Heart right ventricle (tissue), 16 donors: ENCODE data around the gene NEDD4L. TPM values are rescaled to one million over a fixed set of nuclear protein-coding genes. Genes with fewer than 3 reads are reported as not detected.

ENCODE experiments used
- ATAC-seq, 8 donors: fragments of 200-7000 bp; cut with Tn5 transposase; one replicate each; pipeline ENCODE4 v1.9.1; 2020; ENCODE audit warnings: mild to moderate bottlenecking in 8 of 8, moderate library complexity in 8 of 8, moderate number of reproducible peaks in 1 of 8
- DNase-seq, 2 donors: peaks; one replicate each; pipeline ENCODE4 v3.0.0-alpha.2; 2020
- H3K27ac ChIP-seq, 10 donors: fragments of 200-600 bp; sonication (generic) in 2 of 10; one replicate each; pipeline versions ENCODE4 v1.5.0 to v1.8.0; 2020 to 2022; ENCODE audit warnings: mild to moderate bottlenecking in 3 of 10
- H3K27me3 ChIP-seq, 7 donors: fragments of 200-600 bp; one replicate each; pipeline ENCODE4 v1.8.0; 2021 to 2022; ENCODE audit warnings: mild to moderate bottlenecking in 2 of 7
- H3K36me3 ChIP-seq, 9 donors: fragments of 200-600 bp; sonication (generic) in 1 of 9; one replicate each; pipeline versions ENCODE4 v1.5.0 to v1.8.0; 2020 to 2022; ENCODE audit warnings: mild to moderate bottlenecking in 2 of 9
- H3K4me1 ChIP-seq, 9 donors: fragments of 200-600 bp; sonication (generic) in 1 of 9; one replicate each; pipeline versions ENCODE4 v1.5.0 to v1.8.0; 2020 to 2022; ENCODE audit warnings: mild to moderate bottlenecking in 4 of 9
- H3K4me3 ChIP-seq, 10 donors: fragments of 200-600 bp; sonication (generic) in 2 of 10; one replicate each; pipeline versions ENCODE4 v1.5.0 to v1.8.0; 2020 to 2022; ENCODE audit warnings: mild to moderate bottlenecking in 7 of 10, moderate library complexity in 2 of 10
- H3K9me3 ChIP-seq, 11 donors: fragments of 200-600 bp in 10 of 11; sonication (generic) in 2 of 11; one replicate each; pipeline versions ENCODE4 v1.5.0 to v1.8.0; 2013 to 2022; ENCODE audit warnings: mild to moderate bottlenecking in 2 of 11, control low read depth in 1 of 11, moderate library complexity in 1 of 11
- CTCF ChIP-seq, 9 donors: fragments of 200-600 bp; sonication (generic) in 2 of 9; IDR thresholded peaks; one replicate each; pipeline versions ENCODE4 v1.5.0 to v1.8.0; 2021 to 2022; ENCODE audit warnings: antibody characterized with exemption in 9 of 9, mild to moderate bottlenecking in 5 of 9, moderate library complexity in 1 of 9
- WGBS, 2 donors: extraction: QIAGEN DNeasy Blood & Tissue Kit; methylation state at CpG; one replicate each; pipeline ENCODE4 v1.1.7; 2013; ENCODE audit warnings: inconsistent platforms in 1 of 2; 5-methylcytosine and 5-hydroxymethylcytosine counted together
- intact Hi-C, 10 donors: fragments of 100-400 bp; cut with DNase I; formaldehyde crosslinking; loops; one replicate each; pipeline versions ENCODE4 v1.11.1 to v1.14.2; 2022
- polyA plus RNA-seq, 2 donors: library from polyadenylated mRNA; stranded (reverse); fragments of 200-250 nt; gene quantifications; one replicate each; pipeline ENCODE4 v1.2.3, GENCODE V29; 2013
- total RNA-seq, 10 donors: library from RNA; stranded (reverse); fragmentation: NEBNext Ultra II Directional in 3 of 10; extraction: Animal tissue kit (Norgen Biotek cat#: 25700) in 3 of 10; gene quantifications; one replicate each; pipeline versions ENCODE4 v1.2.1 to v1.2.4, GENCODE V29; 2021 to 2023
- donor health status: Arrhythmogenic right ventricular cardiomyopathy.
- donor health status: ischemic (EF 13 %, LVEDD 7.1; RV severe dilation, severe dysfunction).
- donor health status: healthy with polysubstance abuse.
- donor health status: DM: no; HTN: yes; CAD: no.
- donor health status: DM: no; HTN: no; CAD: no.
- donor health status: ischemic (EF 25% LVEDD 6.9; RV normal size, moderate dysfunction).
- donor health status: ischemic (EF 25% LVEDD 5.7; RV mildly dilated, moderate dysfunction).
- donor health status: healthy.
- donor health status: DM: yes; HTN: yes; CAD: no.
- donor health status: Ischemic cardiomyopathy.
- donor health status: ischemic (EF 35%, LVEDD 5.7; RV mildly dilated, moderate dysfunction).
- donor health status: nonischemic (EF 11% LVEDD 7.7; RV severe dilation, severe dysfunction).
- donor health status: DM: yes; HTN: yes; CAD: no.
- donor health status: PGD.
- donor health status: ischemic (EF 29% LVEDD 5.4; RV normal size, mild dysfunction).
- donor health status: nonischemic (EF 23%, LVEDD 6.1; RV moderate dilation, normal function).

The NEDD4L gene
- total and polyA plus RNA-seq, 12 donors = 9.6 to 67.1 (median 49.4) TPM

GRCh38 chr18:58315739-58316215 is 271.8 kb downstream of the NEDD4L start:
- peaks cover 19 to 64% (median 46%) of the 10 kb centered on the region in 9 donors for H3K4me1 ChIP-seq
- H3K27me3 ChIP-seq = no peaks in the 10 kb centered on the region
- intact Hi-C loops = loop anchor here in 6 of 10 donors (5.0 to 10.0 kb wide), 7 partner anchors 58 to 691 kb away; partner anchors contain the start of genes NARS1 (in 1 of the 6) and NEDD4L (in 1 of the 6)
- 51% methylated on average over 15 of the region's 15 CpGs for WGBS, 2 donors
- no peak overlapping the region for H3K4me3 ChIP-seq
- H3K36me3 ChIP-seq = no peaks in the 10 kb centered on the region
- TF ChIP-seq CTCF (IDR thresholded peaks at IDR 0.05) = no peak
- ATAC-seq (peak; percentile 20 to 64 (median 53)), DNase-seq (peak; percentile 41 to 45)
- H3K27ac ChIP-seq = peak overlapping the region; percentile 37 to 79 (median 70)
- no peaks in the 10 kb centered on the region for H3K9me3 ChIP-seq

GRCh38 chr18:58316396-58317342 is 272.6 kb downstream of the NEDD4L start:
- H3K27me3 ChIP-seq = no peaks in the 10 kb centered on the region
- H3K27ac ChIP-seq = peak overlapping the region; percentile 17 to 79 (median 66)
- H3K36me3 ChIP-seq = no peaks in the 10 kb centered on the region
- no peak for TF ChIP-seq CTCF (IDR thresholded peaks at IDR 0.05)
- no peak overlapping the region for H3K4me3 ChIP-seq
- no peaks in the 10 kb centered on the region for H3K9me3 ChIP-seq
- 58 to 67% methylated on average over 16 of the region's 16 CpGs for WGBS, 2 donors
- H3K4me1 ChIP-seq = peaks cover 19 to 63% (median 45%) of the 10 kb centered on the region in 9 donors
- ATAC-seq (peak in 2 of 8 donors; percentile 16 to 17), DNase-seq (no peak)
- intact Hi-C loops = loop anchor here in 6 of 10 donors (5.0 to 10.0 kb wide), 7 partner anchors 59 to 692 kb away; partner anchors contain the start of genes NARS1 (in 1 of the 6) and NEDD4L (in 1 of the 6)

GRCh38 chr18:58319719-58320118 is 275.7 kb downstream of the NEDD4L start:
- DNase-seq = no peak
- peaks cover 16 to 51% (median 36%) of the 10 kb centered on the region in 9 donors for H3K4me1 ChIP-seq
- H3K4me3 ChIP-seq = no peak overlapping the region
- TF ChIP-seq CTCF (IDR thresholded peaks at IDR 0.05) = no peak
- H3K27ac ChIP-seq = no peak overlapping the region
- no peak for ATAC-seq
- no peaks in the 10 kb centered on the region for H3K9me3 ChIP-seq
- H3K27me3 ChIP-seq = no peaks in the 10 kb centered on the region
- intact Hi-C loops = loop anchor here (2.0 to 10.0 kb wide), 14 partner anchors 29 to 695 kb away; partner anchors contain the start of genes NEDD4L (in 5 of the 10) and NARS1 (in 1 of the 10)
- WGBS, 2 donors = 61 to 73% methylated on average over 2 of the region's 2 CpGs
- H3K36me3 ChIP-seq = peaks cover 0 to 16% (median 0%) of the 10 kb centered on the region in 9 donors

GRCh38 chr18:58320907-58321561 is 277.0 kb downstream of the NEDD4L start:
- H3K27ac ChIP-seq = peak overlapping the region in 3 of 10 donors; percentile 32 to 61 (median 61)
- DNase-seq = no peak
- H3K4me3 ChIP-seq = no peak overlapping the region
- H3K9me3 ChIP-seq = no peaks in the 10 kb centered on the region
- no peak for TF ChIP-seq CTCF (IDR thresholded peaks at IDR 0.05)
- peaks cover 3 to 38% (median 23%) of the 10 kb centered on the region in 9 donors for H3K4me1 ChIP-seq
- no peaks in the 10 kb centered on the region for H3K27me3 ChIP-seq
- H3K36me3 ChIP-seq = peaks cover 0 to 29% (median 0%) of the 10 kb centered on the region in 9 donors
- intact Hi-C loops = loop anchor here in 9 of 10 donors (2.0 to 10.0 kb wide), 10 partner anchors 30 to 279 kb away; partner anchors contain the start of gene NEDD4L (in 4 of the 9)
- peak in 2 of 8 donors; percentile 25 to 39 for ATAC-seq
- 58 to 74% methylated on average over 3 of the region's 3 CpGs for WGBS, 2 donors
